A673 (cell line): ENCODE results near the gene TRNP1. TPM values are rescaled to one million over a fixed set of nuclear protein-coding genes. Genes with fewer than 3 reads are reported as not detected.

Experiments used
- BruUV-seq: library from RNA; stranded (reverse); fragments of 400-500 nt; replicated peaks from 2 replicates; lab custom pipeline; 2021; lab: Mats Ljungman, UMichigan
- CTCF ChIA-PET: fragments of 300-600 bp; sonication (Branson Sonifier 250); formaldehyde crosslinking; loops from one replicate; lab custom pipeline; 2022; ENCODE audit warnings: antibody characterized with exemption; lab: Charles Lee
- POLR2A ChIA-PET: fragments of 300-600 bp; sonication (Branson Sonifier 250); formaldehyde crosslinking; loops from one replicate; lab custom pipeline; 2022; ENCODE audit warnings: antibody characterized with exemption; ENCODE audit not compliant: low non-redundant PET; lab: Charles Lee
- DNase-seq: peaks from one replicate; pipeline ENCODE4 v3.0.0-alpha.2; 2015; ENCODE audit warnings: low spot score
- H3K27ac ChIP-seq: fragments of 200-600 bp; sonication (generic); 2 replicates; pipeline ENCODE4 v1.5.1; 2016; ENCODE audit warnings: mixed run types, low read depth, mild to moderate bottlenecking, mixed read lengths, antibody characterized with exemption, low read length; ENCODE audit not compliant: poor library complexity, severe bottlenecking
- H3K27me3 ChIP-seq: fragments of 200-600 bp; sonication (generic); replicated peaks from 2 replicates; pipeline ENCODE4 v1.6.1; 2017; ENCODE audit warnings: mixed run types, low read depth, mild to moderate bottlenecking, mixed read lengths, antibody characterized with exemption, low read length; ENCODE audit not compliant: insufficient read depth, poor library complexity
- H3K36me3 ChIP-seq: fragments of 200-600 bp; sonication (generic); 2 replicates; pipeline ENCODE4 v1.6.1; 2016; ENCODE audit warnings: mixed run types, mild to moderate bottlenecking, mixed read lengths, antibody characterized with exemption, low read length; ENCODE audit not compliant: insufficient read depth, poor library complexity, severe bottlenecking
- H3K4me1 ChIP-seq: fragments of 200-600 bp; sonication (generic); 2 replicates; pipeline ENCODE4 v1.6.1; 2017; ENCODE audit warnings: mixed run types, mild to moderate bottlenecking, mixed read lengths, antibody characterized with exemption, low read length; ENCODE audit not compliant: insufficient read depth, poor library complexity, severe bottlenecking
- H3K4me3 ChIP-seq: fragments of 200-600 bp; sonication (generic); 2 replicates; pipeline ENCODE4 v1.5.1; 2016; ENCODE audit warnings: low read depth, mixed run types, mild to moderate bottlenecking, mixed read lengths, low read length; ENCODE audit not compliant: poor library complexity, severe bottlenecking
- H3K9me3 ChIP-seq: fragments of 200-600 bp; sonication (generic); 2 replicates; pipeline ENCODE4 v1.6.1; 2016; ENCODE audit warnings: mixed run types, low read depth, mild to moderate bottlenecking, mixed read lengths, antibody characterized with exemption, low read length; ENCODE audit not compliant: poor library complexity, severe bottlenecking
- EZH2 ChIP-seq: fragments of 200-600 bp; sonication (generic); IDR thresholded peaks from 2 replicates; pipeline ENCODE4 v1.6.1; 2017; ENCODE audit warnings: borderline replicate concordance, low read depth, mild to moderate bottlenecking, mixed read lengths, antibody characterized with exemption, low read length; ENCODE audit not compliant: poor library complexity, severe bottlenecking
- intact Hi-C: fragments of 100-400 bp; cut with micrococcal nuclease; formaldehyde crosslinking; loops from one replicate; pipeline ENCODE4 v1.10.0; 2022; ENCODE audit not compliant: unreplicated experiment
- total RNA-seq: library from RNA; stranded (reverse); gene quantifications from 2 replicates; pipeline ENCODE4 v1.2.3, GENCODE V29; 2021
- TF ChIP-seq, protein P1 (sequence below): fragments of 300-800, 200-600 bp; sonication (generic); conservative IDR thresholded peaks from 2 replicates; pipeline ENCODE4 v1.5.1; 2017; ENCODE audit warnings: low read depth, mild to moderate bottlenecking, antibody characterized with exemption, low read length, moderate library complexity, mixed read lengths

Gene TRNP1
- total RNA-seq, 1 experiment from 2014 or later: 1.0 TPM

DNA sequence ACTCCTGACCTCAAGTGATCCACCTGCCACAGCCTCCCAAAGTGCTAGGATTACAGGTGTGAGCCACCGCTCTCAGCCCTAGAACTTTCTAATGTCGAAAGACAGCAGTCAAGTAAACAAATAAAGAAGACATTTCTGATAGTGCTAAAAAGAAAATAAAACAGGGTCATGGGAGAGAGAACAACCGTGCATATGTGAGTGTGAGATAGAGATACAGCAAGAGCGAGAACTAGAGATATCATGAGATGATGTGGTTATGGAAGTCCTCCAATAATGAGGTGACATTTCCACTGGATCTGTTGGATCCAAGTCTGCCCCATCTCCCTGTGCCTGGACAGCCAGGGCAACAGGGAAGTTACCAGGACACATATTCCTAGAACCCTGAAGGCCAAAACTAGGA lies 23.7 kb downstream of the TRNP1 start:
- Histone ChIP-seq H3K27ac (no peak overlapping the region), H3K36me3 (no peaks in the 10 kb centered on the region), H3K4me3 (no peak overlapping the region), H3K27me3 (no peaks in the 10 kb centered on the region), H3K4me1 (no peaks in the 10 kb centered on the region), H3K9me3 (no peaks in the 10 kb centered on the region)
- no peak for TF ChIP-seq EZH2
- TF ChIP-seq, protein P1, sequence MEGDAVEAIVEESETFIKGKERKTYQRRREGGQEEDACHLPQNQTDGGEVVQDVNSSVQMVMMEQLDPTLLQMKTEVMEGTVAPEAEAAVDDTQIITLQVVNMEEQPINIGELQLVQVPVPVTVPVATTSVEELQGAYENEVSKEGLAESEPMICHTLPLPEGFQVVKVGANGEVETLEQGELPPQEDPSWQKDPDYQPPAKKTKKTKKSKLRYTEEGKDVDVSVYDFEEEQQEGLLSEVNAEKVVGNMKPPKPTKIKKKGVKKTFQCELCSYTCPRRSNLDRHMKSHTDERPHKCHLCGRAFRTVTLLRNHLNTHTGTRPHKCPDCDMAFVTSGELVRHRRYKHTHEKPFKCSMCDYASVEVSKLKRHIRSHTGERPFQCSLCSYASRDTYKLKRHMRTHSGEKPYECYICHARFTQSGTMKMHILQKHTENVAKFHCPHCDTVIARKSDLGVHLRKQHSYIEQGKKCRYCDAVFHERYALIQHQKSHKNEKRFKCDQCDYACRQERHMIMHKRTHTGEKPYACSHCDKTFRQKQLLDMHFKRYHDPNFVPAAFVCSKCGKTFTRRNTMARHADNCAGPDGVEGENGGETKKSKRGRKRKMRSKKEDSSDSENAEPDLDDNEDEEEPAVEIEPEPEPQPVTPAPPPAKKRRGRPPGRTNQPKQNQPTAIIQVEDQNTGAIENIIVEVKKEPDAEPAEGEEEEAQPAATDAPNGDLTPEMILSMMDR: no peak
- ChIA-PET CTCF (interaction anchor here (0.5 kb wide), 1 partner anchor 8 kb away, joined by 3 read pairs; no protein-coding TSS in a partner anchor), POLR2A (no interaction called here)
- DNase-seq: no peak
- intact Hi-C loops: no loop called here
- no TSS peak for BruUV-seq

DNA sequence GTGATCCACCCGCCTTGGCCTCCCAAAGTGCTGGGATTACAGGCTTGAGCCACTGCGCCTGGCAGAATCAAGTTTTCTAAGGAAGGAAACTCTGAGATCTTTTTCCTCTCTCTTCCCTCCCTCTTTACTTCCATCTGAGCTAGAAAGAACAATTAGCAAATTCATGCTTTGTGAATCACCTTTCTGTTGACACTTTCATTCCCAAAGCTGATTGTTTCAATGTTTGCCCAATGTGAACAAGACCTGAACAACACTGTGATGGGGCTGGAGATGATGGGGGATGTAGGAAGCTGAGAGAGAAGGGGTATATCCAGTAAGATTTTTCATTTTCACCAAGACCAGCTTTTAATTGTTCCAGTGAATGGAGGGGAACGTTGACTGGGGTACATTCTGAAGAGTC lies 24.8 kb downstream of the TRNP1 start:
- no peaks in the 10 kb centered on the region for H3K36me3 ChIP-seq
- H3K4me1 ChIP-seq: no peaks in the 10 kb centered on the region
- H3K4me3 ChIP-seq: no peak overlapping the region
- TF ChIP-seq, protein P1: no peak
- no peak for TF ChIP-seq EZH2
- no TSS peak for BruUV-seq
- no peak for DNase-seq
- no peak overlapping the region for H3K27ac ChIP-seq
- intact Hi-C loops: no loop called here
- H3K27me3 ChIP-seq: no peaks in the 10 kb centered on the region
- H3K9me3 ChIP-seq: no peaks in the 10 kb centered on the region
- ChIA-PET CTCF (interaction anchor here (0.6 to 0.7 kb wide), 2 partner anchors 27 to 28 kb away, joined by 3 read pairs; no protein-coding TSS in a partner anchor), POLR2A (no interaction called here)

DNA sequence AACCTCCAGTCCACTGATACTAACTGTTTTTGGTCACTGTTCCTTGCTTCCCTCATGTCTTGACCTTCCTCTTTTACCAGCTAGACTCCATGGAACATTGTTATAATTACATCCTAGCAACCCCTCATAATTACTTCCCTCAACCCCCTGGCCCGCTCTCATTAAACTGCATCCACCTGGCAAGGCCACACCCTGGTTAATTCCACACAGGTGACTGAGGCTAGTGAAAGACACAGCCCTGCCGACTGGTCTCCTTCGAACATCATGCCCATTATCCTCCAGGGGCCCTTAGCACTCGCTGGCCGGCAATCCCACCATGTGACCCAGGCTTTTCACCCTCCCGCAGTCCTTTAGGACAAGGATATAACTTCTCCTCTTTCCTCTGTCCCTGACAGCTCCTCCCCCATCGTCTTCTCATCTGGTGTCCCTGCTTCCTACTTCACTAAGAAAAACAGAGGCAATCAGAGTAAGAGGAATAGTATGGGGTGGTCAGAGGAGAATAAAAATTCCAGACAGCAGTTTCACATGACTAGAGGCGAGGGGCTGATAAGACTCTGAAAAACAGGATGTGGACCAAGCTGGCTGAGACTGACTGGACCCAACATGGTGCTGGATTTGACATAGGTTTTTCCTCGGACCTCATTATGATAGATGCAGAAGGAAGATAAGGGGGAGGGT lies 28.0 kb downstream of the TRNP1 start:
- ChIA-PET CTCF (no interaction called here), POLR2A (no interaction called here)
- no TSS peak for BruUV-seq
- intact Hi-C loops: no loop called here
- H3K4me3 ChIP-seq: no peak overlapping the region
- no peaks in the 10 kb centered on the region for H3K36me3 ChIP-seq
- no peak for TF ChIP-seq EZH2
- TF ChIP-seq, protein P1: no peak
- H3K27me3 ChIP-seq: no peaks in the 10 kb centered on the region
- no peaks in the 10 kb centered on the region for H3K9me3 ChIP-seq
- H3K4me1 ChIP-seq: no peaks in the 10 kb centered on the region
- DNase-seq: no peak
- no peak overlapping the region for H3K27ac ChIP-seq
